ENCODE measurements around the gene CSTPP1.

DNA sequence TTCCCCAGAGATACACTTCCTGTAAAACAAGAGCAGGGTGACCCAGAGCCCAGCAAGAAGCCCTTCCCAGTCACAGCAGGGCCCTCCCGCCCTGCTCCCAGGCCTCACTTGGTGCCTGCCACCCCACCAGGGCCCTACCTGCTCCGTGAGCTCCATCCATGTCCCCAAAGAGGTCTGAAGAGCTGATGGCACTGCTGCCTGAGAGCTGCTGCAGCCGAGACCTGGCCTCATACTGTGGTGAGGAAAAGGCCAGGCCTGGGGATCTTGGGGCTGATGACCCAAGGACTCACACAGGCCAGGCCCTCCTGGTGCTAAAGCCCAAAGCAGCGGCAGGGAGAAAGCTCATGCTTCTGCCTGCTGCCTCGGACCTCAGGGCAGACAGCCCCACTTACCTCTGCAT is 229.8 kb downstream of the CSTPP1 start:
- TF ChIP-seq, protein P1, sequence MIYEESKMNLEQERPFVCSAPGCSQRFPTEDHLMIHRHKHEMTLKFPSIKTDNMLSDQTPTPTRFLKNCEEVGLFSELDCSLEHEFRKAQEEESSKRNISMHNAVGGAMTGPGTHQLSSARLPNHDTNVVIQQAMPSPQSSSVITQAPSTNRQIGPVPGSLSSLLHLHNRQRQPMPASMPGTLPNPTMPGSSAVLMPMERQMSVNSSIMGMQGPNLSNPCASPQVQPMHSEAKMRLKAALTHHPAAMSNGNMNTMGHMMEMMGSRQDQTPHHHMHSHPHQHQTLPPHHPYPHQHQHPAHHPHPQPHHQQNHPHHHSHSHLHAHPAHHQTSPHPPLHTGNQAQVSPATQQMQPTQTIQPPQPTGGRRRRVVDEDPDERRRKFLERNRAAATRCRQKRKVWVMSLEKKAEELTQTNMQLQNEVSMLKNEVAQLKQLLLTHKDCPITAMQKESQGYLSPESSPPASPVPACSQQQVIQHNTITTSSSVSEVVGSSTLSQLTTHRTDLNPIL (CRISPR knock-in tag; IDR thresholded peaks at IDR 0.05; ENCODE audit: low read depth) = no peak
- no peak for TF ChIP-seq ZFP3 (CRISPR knock-in tag; IDR thresholded peaks at IDR 0.05)
- TF ChIP-seq, protein P2, sequence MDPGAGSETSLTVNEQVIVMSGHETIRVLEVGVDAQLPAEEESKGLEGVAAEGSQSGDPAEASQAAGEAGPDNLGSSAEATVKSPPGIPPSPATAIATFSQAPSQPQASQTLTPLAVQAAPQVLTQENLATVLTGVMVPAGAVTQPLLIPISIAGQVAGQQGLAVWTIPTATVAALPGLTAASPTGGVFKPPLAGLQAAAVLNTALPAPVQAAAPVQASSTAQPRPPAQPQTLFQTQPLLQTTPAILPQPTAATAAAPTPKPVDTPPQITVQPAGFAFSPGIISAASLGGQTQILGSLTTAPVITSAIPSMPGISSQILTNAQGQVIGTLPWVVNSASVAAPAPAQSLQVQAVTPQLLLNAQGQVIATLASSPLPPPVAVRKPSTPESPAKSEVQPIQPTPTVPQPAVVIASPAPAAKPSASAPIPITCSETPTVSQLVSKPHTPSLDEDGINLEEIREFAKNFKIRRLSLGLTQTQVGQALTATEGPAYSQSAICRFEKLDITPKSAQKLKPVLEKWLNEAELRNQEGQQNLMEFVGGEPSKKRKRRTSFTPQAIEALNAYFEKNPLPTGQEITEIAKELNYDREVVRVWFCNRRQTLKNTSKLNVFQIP (CRISPR knock-in tag; IDR thresholded peaks at IDR 0.05; ENCODE audit: borderline replicate concordance, low read depth) = no peak
